ENCODE results near the gene SPATA3. TPM values are rescaled to one million over a fixed set of nuclear protein-coding genes. Genes with fewer than 3 reads are reported as not detected.

SPATA3 gene
- total RNA-seq, 4 donors from 2014 or later, result not detected

DNA sequence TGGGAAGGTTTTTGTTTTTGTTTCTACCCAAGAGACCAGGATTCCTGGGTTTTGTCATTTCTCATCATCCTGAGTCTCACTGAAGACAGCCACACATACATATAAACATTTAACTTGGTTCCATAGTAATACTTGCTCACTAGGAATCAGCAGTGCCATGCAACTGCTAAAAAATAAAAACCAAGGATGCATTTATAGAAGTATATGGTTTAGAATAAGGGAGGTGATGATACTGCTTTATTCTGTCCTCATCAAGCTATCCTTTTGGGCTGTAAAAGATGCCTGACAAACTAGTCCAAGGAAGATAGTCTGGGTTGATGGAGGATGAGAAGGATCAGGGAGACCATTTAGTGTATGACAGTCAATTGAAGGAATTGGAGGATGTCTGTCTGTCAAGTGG lies 740 bp downstream of the SPATA3 start:
- intact Hi-C loops (cut with DNase I), result no loop called here
- no peak for DNase-seq
- no peaks in the 10 kb centered on the region for H3K9me3 ChIP-seq
- H3K4me3 ChIP-seq, result no peak overlapping the region
- TF ChIP-seq POLR2A (IDR thresholded peaks at IDR 0.05) (no peak), CTCF (IDR thresholded peaks at IDR 0.05) (no peak)
- peaks cover 0 to 15% (median 0%) of the 10 kb centered on the region in 3 donors for H3K4me1 ChIP-seq
- H3K27me3 ChIP-seq, result peaks cover 0 to 92% (median 0%) of the 10 kb centered on the region in 4 donors
- H3K27ac ChIP-seq, result no peak overlapping the region
- H3K36me3 ChIP-seq, result no peaks in the 10 kb centered on the region

GRCh38 chr2:230998882-230999281 lies 3.0 kb downstream of the SPATA3 start:
- Histone ChIP-seq H3K4me3 (no peak overlapping the region), H3K4me1 (peaks cover 0 to 23% (median 0%) of the 10 kb centered on the region in 3 donors), H3K9me3 (no peaks in the 10 kb centered on the region), H3K27me3 (peaks cover 0 to 94% (median 0%) of the 10 kb centered on the region in 4 donors), H3K27ac (no peak overlapping the region), H3K36me3 (no peaks in the 10 kb centered on the region)
- no peak for DNase-seq
- TF ChIP-seq CTCF (IDR thresholded peaks at IDR 0.05) (no peak), POLR2A (IDR thresholded peaks at IDR 0.05) (no peak)
- intact Hi-C loops (cut with DNase I), result no loop called here
- 82 to 83% methylated on average over 2 of the region's 2 CpGs for WGBS, 2 donors

GRCh38 chr2:230999477-230999876 lies 3.6 kb downstream of the SPATA3 start:
- TF ChIP-seq POLR2A (IDR thresholded peaks at IDR 0.05) (no peak), CTCF (IDR thresholded peaks at IDR 0.05) (no peak)
- 71 to 75% methylated on average over 4 of the region's 4 CpGs for WGBS, 2 donors
- Histone ChIP-seq H3K27ac (no peak overlapping the region), H3K4me3 (no peak overlapping the region), H3K9me3 (no peaks in the 10 kb centered on the region), H3K36me3 (no peaks in the 10 kb centered on the region), H3K27me3 (peaks cover 0 to 94% (median 0%) of the 10 kb centered on the region in 4 donors), H3K4me1 (peaks cover 0 to 23% (median 0%) of the 10 kb centered on the region in 3 donors)
- DNase-seq, result no peak
- intact Hi-C loops (cut with DNase I), result no loop called here

DNA sequence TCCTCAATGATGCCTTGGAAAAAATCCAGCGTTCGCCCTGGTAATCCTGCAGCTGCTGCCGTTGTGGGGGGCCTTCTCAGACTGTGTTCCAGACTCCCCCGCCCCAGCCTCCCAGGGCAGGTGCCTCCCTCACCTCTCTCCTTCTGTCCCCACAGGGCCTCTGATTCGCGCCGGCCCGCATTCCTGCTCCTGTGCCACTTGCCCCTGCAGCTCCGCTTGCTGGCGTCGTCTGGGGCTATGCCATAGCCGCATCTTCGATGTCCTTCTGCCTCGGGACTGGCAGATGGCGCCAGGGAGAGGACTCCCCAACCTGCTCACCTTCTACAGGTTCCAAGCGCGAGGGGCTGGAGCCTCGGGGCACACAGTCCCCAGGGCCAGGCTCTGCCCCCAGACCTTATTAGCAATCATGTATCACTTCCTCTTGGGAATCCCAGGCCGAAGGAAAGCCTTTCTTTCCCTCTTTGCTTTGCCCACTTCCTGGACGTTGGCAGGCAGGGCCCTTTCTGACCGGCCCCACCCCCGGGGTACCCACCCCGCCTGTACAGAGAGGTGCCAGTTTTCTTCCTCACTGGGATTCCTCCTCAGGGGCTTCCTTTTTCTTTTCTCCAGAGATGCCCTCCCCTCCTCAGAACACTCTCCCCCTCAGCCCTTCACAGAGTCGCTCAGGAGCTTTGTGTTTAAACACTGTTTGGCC lies 4.4 kb downstream of the SPATA3 start:
- no peak for DNase-seq
- Histone ChIP-seq H3K4me3 (no peak overlapping the region), H3K27me3 (peaks cover 0 to 87% (median 0%) of the 10 kb centered on the region in 4 donors), H3K9me3 (no peaks in the 10 kb centered on the region), H3K4me1 (peaks cover 0 to 23% (median 0%) of the 10 kb centered on the region in 3 donors), H3K36me3 (no peaks in the 10 kb centered on the region), H3K27ac (no peak overlapping the region)
- TF ChIP-seq POLR2A (IDR thresholded peaks at IDR 0.05) (no peak), CTCF (IDR thresholded peaks at IDR 0.05) (no peak)
- WGBS, 2 donors, result 48 to 65% methylated on average over 12 to 16 of the region's 24 CpGs
- intact Hi-C loops (cut with DNase I), result no loop called here

GRCh38 chr2:231001036-231001435 lies 5.1 kb downstream of the SPATA3 start:
- Histone ChIP-seq H3K4me3 (no peak overlapping the region), H3K27me3 (peaks cover 0 to 80% (median 0%) of the 10 kb centered on the region in 4 donors), H3K36me3 (no peaks in the 10 kb centered on the region), H3K27ac (no peak overlapping the region), H3K9me3 (no peaks in the 10 kb centered on the region), H3K4me1 (peaks cover 0 to 23% (median 0%) of the 10 kb centered on the region in 3 donors)
- 64% methylated on average over 7 of the region's 7 CpGs; no CpG with 5 or more reads in 1 of the 2 donors for WGBS, 2 donors
- no peak for DNase-seq
- intact Hi-C loops (cut with DNase I), result no loop called here
- TF ChIP-seq CTCF (IDR thresholded peaks at IDR 0.05), result no peak
- no peak for TF ChIP-seq POLR2A (IDR thresholded peaks at IDR 0.05)
